Activated CD4-positive, alpha-beta T cell treated with anti-CD3 and anti-CD28 coated beads, Interleukin-2, amount 10 ng/mL, durations not matched to agents 24 days and 14 days (primary cell): ENCODE results near the gene PKD2L1. TPM values are rescaled to one million over a fixed set of nuclear protein-coding genes. Genes with fewer than 3 reads are reported as not detected.
"Not testable (repeated sequence)": the region's sequence is repeated elsewhere in the genome, so short reads cannot be mapped to it uniquely, and the experiment has no call there.

Source experiments
- DNase-seq: peaks from one replicate; pipeline ENCODE4 v3.0.0; 2022
- H3K27ac Mint-ChIP-seq: one replicate; pipeline ENCODE4 v1.8.0; 2022; ENCODE audit warnings: mild to moderate bottlenecking, mixed read lengths
- H3K27me3 Mint-ChIP-seq: one replicate; pipeline ENCODE4 v1.8.0; 2022; ENCODE audit warnings: mixed read lengths
- H3K36me3 Mint-ChIP-seq: one replicate; pipeline ENCODE4 v1.8.0; 2022; ENCODE audit warnings: low read depth, mild to moderate bottlenecking, mixed read lengths
- H3K4me1 Mint-ChIP-seq: one replicate; pipeline ENCODE4 v1.8.0; 2021; ENCODE audit warnings: mixed read lengths
- H3K4me3 Mint-ChIP-seq: one replicate; pipeline ENCODE4 v1.8.0; 2022; ENCODE audit warnings: mild to moderate bottlenecking, moderate library complexity, mixed read lengths
- H3K9me3 Mint-ChIP-seq: one replicate; pipeline ENCODE4 v1.8.0; 2021; ENCODE audit warnings: mixed read lengths
- intact Hi-C: fragments of 100-400 bp; cut with micrococcal nuclease; formaldehyde crosslinking; loops from one replicate; pipeline ENCODE4 v1.15.1; 2023
- total RNA-seq: library from RNA; stranded (reverse); gene quantifications from 2 replicates; pipeline ENCODE4 v1.2.3, GENCODE V29; 2022

The PKD2L1 gene
- total RNA-seq, 1 donor from 2014 or later = not detected

GRCh38 chr10:100301123-100301522 lies 28.9 kb downstream of the PKD2L1 start:
- H3K9me3 Mint-ChIP-seq, DNase-seq, H3K4me1 Mint-ChIP-seq, intact Hi-C loops, H3K4me3 Mint-ChIP-seq, H3K27ac Mint-ChIP-seq, H3K36me3 Mint-ChIP-seq: not testable (repeated sequence)
- H3K27me3 Mint-ChIP-seq = peaks cover 45% of the 10 kb centered on the region

GRCh38 chr10:100297242-100297641 lies 32.8 kb downstream of the PKD2L1 start:
- Mint-ChIP-seq H3K4me1 (no peaks in the 10 kb centered on the region), H3K36me3 (no peaks in the 10 kb centered on the region), H3K27ac (no peak overlapping the region), H3K9me3 (no peaks in the 10 kb centered on the region), H3K27me3 (peaks cover 36% of the 10 kb centered on the region), H3K4me3 (no peak overlapping the region)
- intact Hi-C loops = no loop called here
- no peak for DNase-seq

GRCh38 chr10:100293066-100293465 lies 37.0 kb downstream of the PKD2L1 start:
- H3K4me1 Mint-ChIP-seq = no peaks in the 10 kb centered on the region

GRCh38 chr10:100292300-100292699 lies 37.7 kb downstream of the PKD2L1 start:
- H3K27ac Mint-ChIP-seq, DNase-seq, H3K4me1 Mint-ChIP-seq, H3K9me3 Mint-ChIP-seq, H3K36me3 Mint-ChIP-seq, H3K4me3 Mint-ChIP-seq, intact Hi-C loops: not testable (repeated sequence)
- peaks cover 27% of the 10 kb centered on the region for H3K27me3 Mint-ChIP-seq

More at GRCh38 chr10:100293066-100293465, 37.0 kb downstream of the PKD2L1 start:
- H3K27ac Mint-ChIP-seq = no peak overlapping the region
- H3K4me3 Mint-ChIP-seq = no peak overlapping the region
- no peak for DNase-seq
- H3K36me3 Mint-ChIP-seq = no peaks in the 10 kb centered on the region
- no peaks in the 10 kb centered on the region for H3K9me3 Mint-ChIP-seq
- peaks cover 29% of the 10 kb centered on the region for H3K27me3 Mint-ChIP-seq
- intact Hi-C loops = no loop called here

- Mint-ChIP-seq H3K9me3 (no peaks in the 10 kb centered on the region), H3K36me3 (peaks cover 2% of the 10 kb centered on the region), H3K4me3 (no peak overlapping the region), H3K27ac (no peak overlapping the region), H3K27me3 (peaks cover 21% of the 10 kb centered on the region), H3K4me1 (peaks cover 6% of the 10 kb centered on the region)
- DNase-seq = no peak
- intact Hi-C loops = no loop called here
These were observed 38.7 kb downstream of the PKD2L1 start for GRCh38 chr10:100291356-100291755.

- peaks cover 15% of the 10 kb centered on the region for H3K4me1 Mint-ChIP-seq
- H3K27me3 Mint-ChIP-seq = peaks cover 12% of the 10 kb centered on the region
- no peak overlapping the region for H3K4me3 Mint-ChIP-seq
- no peak for DNase-seq
- intact Hi-C loops = loop anchor here (5.0 kb wide), 1 partner anchor 218 kb away; no protein-coding TSS in a partner anchor
- H3K27ac Mint-ChIP-seq = no peak overlapping the region
- peaks cover 16% of the 10 kb centered on the region for H3K36me3 Mint-ChIP-seq
- no peaks in the 10 kb centered on the region for H3K9me3 Mint-ChIP-seq
These were observed 40.4 kb downstream of the PKD2L1 start for GRCh38 chr10:100289641-100290040.

GRCh38 chr10:100288196-100288595 lies 41.8 kb downstream of the PKD2L1 start:
- Mint-ChIP-seq H3K9me3 (no peaks in the 10 kb centered on the region), H3K36me3 (peaks cover 19% of the 10 kb centered on the region), H3K27ac (no peak overlapping the region), H3K4me1 (peaks cover 18% of the 10 kb centered on the region), H3K27me3 (peaks cover 6% of the 10 kb centered on the region), H3K4me3 (no peak overlapping the region)
- no peak for DNase-seq
- intact Hi-C loops = loop anchor here (5.0 kb wide), 1 partner anchor 219 kb away; no protein-coding TSS in a partner anchor

GRCh38 chr10:100287756-100288155 lies 42.3 kb downstream of the PKD2L1 start:
- no peak overlapping the region for H3K27ac Mint-ChIP-seq
- peaks cover 19% of the 10 kb centered on the region for H3K36me3 Mint-ChIP-seq
- peaks cover 18% of the 10 kb centered on the region for H3K4me1 Mint-ChIP-seq
- peak overlapping the region; percentile 37 for H3K4me3 Mint-ChIP-seq
- intact Hi-C loops = loop anchor here (2.0 to 5.0 kb wide), 3 partner anchors 21 to 241 kb away; partner anchors contain the start of genes CWF19L1 and NDUFB8
- no peaks in the 10 kb centered on the region for H3K9me3 Mint-ChIP-seq
- DNase-seq = no peak
- H3K27me3 Mint-ChIP-seq = peaks cover 6% of the 10 kb centered on the region

- no peaks in the 10 kb centered on the region for H3K9me3 Mint-ChIP-seq
- peaks cover under 1% of the 10 kb centered on the region for H3K27me3 Mint-ChIP-seq
- peaks cover 18% of the 10 kb centered on the region for H3K4me1 Mint-ChIP-seq
- peak within 1 kb of the TSS; percentile 98 for H3K27ac Mint-ChIP-seq
- peaks cover 19% of the 10 kb centered on the region for H3K36me3 Mint-ChIP-seq
- peak within 1 kb of the TSS; percentile 97 for H3K4me3 Mint-ChIP-seq
- peak; percentile 98 for DNase-seq
- intact Hi-C loops = loop anchor here (1.0 to 5.0 kb wide), 7 partner anchors 20 to 277 kb away; partner anchors contain the start of genes CWF19L1, DNMBP, ERLIN1 and NDUFB8
These were observed 43.7 kb downstream of the PKD2L1 start, which contains the start of gene BLOC1S2 for GRCh38 chr10:100286051-100287033. BLOC1S2 (minus strand) TSS chr10:100286680; CDS start chr10:100286659, 21 bp downstream.

GRCh38 chr10:100285326-100285725 lies 44.7 kb downstream of the PKD2L1 start:
- not testable (repeated sequence) for H3K9me3 Mint-ChIP-seq, DNase-seq, H3K27me3 Mint-ChIP-seq
- peak overlapping the region; percentile 98 for H3K27ac Mint-ChIP-seq
- intact Hi-C loops = loop anchor here (5.0 kb wide), 1 partner anchor 222 kb away; no protein-coding TSS in a partner anchor
- H3K36me3 Mint-ChIP-seq = peaks cover 28% of the 10 kb centered on the region
- H3K4me3 Mint-ChIP-seq = peak overlapping the region; percentile 97
- peaks cover 20% of the 10 kb centered on the region for H3K4me1 Mint-ChIP-seq

- Mint-ChIP-seq H3K4me3 (no peak overlapping the region), H3K27me3 (no peaks in the 10 kb centered on the region), H3K4me1 (peaks cover 22% of the 10 kb centered on the region), H3K9me3 (no peaks in the 10 kb centered on the region), H3K36me3 (peaks cover 41% of the 10 kb centered on the region), H3K27ac (no peak overlapping the region)
- no peak for DNase-seq
- intact Hi-C loops = no loop called here
These were observed 47.1 kb downstream of the PKD2L1 start for GRCh38 chr10:100282907-100283306.

- H3K27me3 Mint-ChIP-seq, H3K9me3 Mint-ChIP-seq, H3K4me1 Mint-ChIP-seq, DNase-seq, H3K27ac Mint-ChIP-seq, intact Hi-C loops, H3K4me3 Mint-ChIP-seq: not testable (repeated sequence)
- peaks cover 54% of the 10 kb centered on the region for H3K36me3 Mint-ChIP-seq
These were observed 53.1 kb downstream of the PKD2L1 start for GRCh38 chr10:100276971-100277370.

GRCh38 chr10:100267239-100268104 lies 62.6 kb downstream of the PKD2L1 start, which contains the start of gene CWF19L1:
CWF19L1 (minus strand) TSS chr10:100267638; CDS start chr10:100267593, 45 bp downstream.
- intact Hi-C loops = loop anchor here (2.0 kb wide), 3 partner anchors 19 to 105 kb away; partner anchors contain the start of genes BLOC1S2 and CHUK
- peak; percentile 94 for DNase-seq
- Mint-ChIP-seq H3K36me3 (peaks cover 10% of the 10 kb centered on the region), H3K4me3 (peak within 1 kb of the TSS; percentile 99), H3K9me3 (no peaks in the 10 kb centered on the region), H3K27me3 (no peaks in the 10 kb centered on the region), H3K4me1 (peaks cover 15% of the 10 kb centered on the region), H3K27ac (peak within 1 kb of the TSS; percentile 98)
